ENCODE data around the gene LY6G5B.

- TF ChIP-seq CTCF (IDR thresholded peaks at IDR 0.05) (no peak), EZH2 (IDR thresholded peaks at IDR 0.05; ENCODE audit: borderline replicate concordance, insufficient read depth, low read depth, low read length, poor library complexity, severe bottlenecking) (no peak)
Observed at GRCh38 chr6:31660381-31661261, 9.2 kb upstream of the LY6G5B start, which contains the start of gene C6orf47.
